WTC11 (cell line): ENCODE results near the gene FAM185A. TPM values are rescaled to one million over a fixed set of nuclear protein-coding genes. Genes with fewer than 3 reads are reported as not detected.

Experiments
- ATAC-seq: fragments of 200-7000 bp; cut with Tn5 transposase; 2 replicates; pipeline ENCODE4 v1.10.0; 2021; ENCODE audit warnings: mild to moderate bottlenecking, moderate library complexity
- CTCF ChIA-PET: fragments of 300-600 bp; sonication (Branson Sonifier 250); formaldehyde crosslinking; loops from one replicate; lab custom pipeline; 2021; ENCODE audit warnings: antibody characterized with exemption; lab: Charles Lee
- POLR2A ChIA-PET: fragments of 350-600 bp; sonication (Branson Sonifier 250); formaldehyde crosslinking; loops from one replicate; lab custom pipeline; 2021; ENCODE audit warnings: antibody characterized with exemption; lab: Charles Lee
- DNase-seq: peaks from one replicate; pipeline ENCODE4 v3.0.0; 2021; ENCODE audit warnings: low spot score
- H3K27ac Mint-ChIP-seq: 2 replicates; pipeline ENCODE4 v1.8.0; 2021; ENCODE audit warnings: mixed read lengths
- H3K27me3 Mint-ChIP-seq: 2 replicates; pipeline ENCODE4 v1.8.0; 2021; ENCODE audit warnings: low read depth, mild to moderate bottlenecking, moderate library complexity, mixed read lengths
- H3K36me3 Mint-ChIP-seq: 2 replicates; pipeline ENCODE4 v1.8.0; 2021; ENCODE audit warnings: mixed read lengths
- H3K4me1 Mint-ChIP-seq: 2 replicates; pipeline ENCODE4 v1.8.0; 2022; ENCODE audit warnings: mixed read lengths
- H3K4me3 Mint-ChIP-seq: 2 replicates; pipeline ENCODE4 v1.8.0; 2021; ENCODE audit warnings: mild to moderate bottlenecking, moderate library complexity, mixed read lengths
- H3K9me3 Mint-ChIP-seq: 2 replicates; pipeline ENCODE4 v1.8.0; 2021; ENCODE audit warnings: mixed read lengths
- CBFB ChIP-seq: sonication (generic); formaldehyde crosslinking; IDR thresholded peaks from 2 replicates; pipeline ENCODE4 v1.8.1; 2022; ENCODE audit warnings: mild to moderate bottlenecking, low read depth, missing genetic modification reagents
- FOXK1 ChIP-seq: sonication (generic); formaldehyde crosslinking; IDR thresholded peaks from 2 replicates; pipeline ENCODE4 v1.8.0; 2022; ENCODE audit warnings: mild to moderate bottlenecking, moderate library complexity, missing genetic modification reagents
- FOXP1 ChIP-seq: sonication (generic); formaldehyde crosslinking; IDR thresholded peaks from 2 replicates; pipeline ENCODE4 v1.8.0; 2022; ENCODE audit warnings: missing genetic modification reagents, mild to moderate bottlenecking, moderate library complexity, borderline replicate concordance
- GABPB1 ChIP-seq: sonication (generic); formaldehyde crosslinking; IDR thresholded peaks from 2 replicates; pipeline ENCODE4 v1.8.1; 2023; ENCODE audit warnings: mild to moderate bottlenecking, missing genetic modification reagents
- GRHL2 ChIP-seq: fragments of 250-450 bp; sonication (Bioruptor Pico); IDR thresholded peaks from 2 replicates; pipeline ENCODE4 v1.8.0; 2022; ENCODE audit warnings: mild to moderate bottlenecking, moderate library complexity; ENCODE audit not compliant: insufficient replicate concordance, severe bottlenecking
- HMGXB4 ChIP-seq: sonication (generic); formaldehyde crosslinking; IDR thresholded peaks from 2 replicates; pipeline ENCODE4 v1.8.1; 2023; ENCODE audit warnings: mild to moderate bottlenecking, moderate library complexity, missing genetic modification reagents
- NFE2L1 ChIP-seq: sonication (generic); formaldehyde crosslinking; IDR thresholded peaks from 2 replicates; pipeline ENCODE4 v1.8.1; 2023; ENCODE audit warnings: missing genetic modification reagents
- NFYB ChIP-seq: sonication (generic); formaldehyde crosslinking; conservative IDR thresholded peaks from 2 replicates; pipeline ENCODE4 v1.8.0; 2022; ENCODE audit warnings: low read depth, missing genetic modification reagents
- PRRX2 ChIP-seq: fragments of 250-450 bp; sonication (Bioruptor Pico); IDR thresholded peaks from 2 replicates; pipeline ENCODE4 v1.8.0; 2021; ENCODE audit warnings: mild to moderate bottlenecking
- RORB ChIP-seq: fragments of 250-450 bp; sonication (Bioruptor Pico); IDR thresholded peaks from 2 replicates; pipeline ENCODE4 v1.9.0; 2021; ENCODE audit warnings: mild to moderate bottlenecking
- TEAD1 ChIP-seq: sonication (generic); formaldehyde crosslinking; IDR thresholded peaks from 2 replicates; pipeline ENCODE4 v1.8.0; 2022; ENCODE audit warnings: mild to moderate bottlenecking, missing genetic modification reagents
- ZBTB43 ChIP-seq: sonication (generic); formaldehyde crosslinking; IDR thresholded peaks from 2 replicates; pipeline ENCODE4 v1.8.1; 2023; ENCODE audit warnings: mild to moderate bottlenecking, missing genetic modification reagents
- ZNF138 ChIP-seq: sonication (generic); formaldehyde crosslinking; conservative IDR thresholded peaks from 2 replicates; pipeline ENCODE4 v1.8.1; 2022; ENCODE audit warnings: mild to moderate bottlenecking, moderate library complexity, missing genetic modification reagents
- ZNF416 ChIP-seq: fragments of 250-450 bp; sonication (Bioruptor Pico); IDR thresholded peaks from 2 replicates; pipeline ENCODE4 v1.9.0; 2021; ENCODE audit warnings: mild to moderate bottlenecking, inconsistent platforms
- ZNF423 ChIP-seq: fragments of 250-450 bp; sonication (Bioruptor Pico); IDR thresholded peaks from 2 replicates; pipeline ENCODE4 v2.1.2; 2022; ENCODE audit warnings: mild to moderate bottlenecking, moderate library complexity
- ZNF512 ChIP-seq: sonication (generic); formaldehyde crosslinking; IDR thresholded peaks from 2 replicates; pipeline ENCODE4 v1.8.1; 2022; ENCODE audit warnings: missing genetic modification reagents, borderline replicate concordance
- total RNA-seq: library from RNA; stranded (reverse); gene quantifications from 3 replicates; pipeline ENCODE4 v1.2.3, GENCODE V29; 2021
- TF ChIP-seq, protein P1 (sequence below): fragments of 250-450 bp; sonication (Bioruptor Pico); IDR thresholded peaks from 2 replicates; pipeline ENCODE4 v1.8.0; 2021; ENCODE audit warnings: mild to moderate bottlenecking
- TF ChIP-seq, protein P2 (sequence below): sonication (generic); formaldehyde crosslinking; IDR thresholded peaks from 2 replicates; pipeline ENCODE4 v1.8.0; 2022; ENCODE audit warnings: missing genetic modification reagents

FAM185A gene
- total RNA-seq, 1 experiment from 2014 or later = 8.6 TPM

DNA sequence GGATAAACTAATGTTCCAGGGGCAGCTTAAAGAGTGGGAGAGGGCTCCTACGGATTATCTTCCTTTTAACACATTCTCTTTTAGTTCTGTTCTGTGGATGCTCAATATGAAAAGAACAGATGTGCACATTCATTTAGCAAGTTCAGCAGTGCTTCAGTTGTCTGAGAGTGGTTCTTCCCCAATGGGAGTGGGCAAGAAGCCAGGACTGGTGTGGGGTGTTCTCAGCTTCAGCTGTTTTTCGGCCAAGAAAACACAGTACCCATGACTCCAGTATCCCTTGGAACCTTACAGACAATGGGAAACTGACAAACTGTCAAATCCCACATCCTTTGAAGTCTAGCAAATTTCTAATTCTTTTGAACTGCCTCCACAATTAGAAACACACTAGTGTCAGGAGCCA lies 92.5 kb downstream of the FAM185A start:
- POLR2A ChIA-PET = no interaction called here
- no peaks in the 10 kb centered on the region for H3K9me3 Mint-ChIP-seq
- DNase-seq (no peak), ATAC-seq (no peak)
- CTCF ChIA-PET = interaction anchor here (0.6 kb wide), 1 partner anchor 221 kb away, joined by 8 read pairs; no protein-coding TSS in a partner anchor
- H3K4me3 Mint-ChIP-seq = no peak overlapping the region
- no peaks in the 10 kb centered on the region for H3K27me3 Mint-ChIP-seq
- TF ChIP-seq HMGXB4 (CRISPR knock-in tag) (no peak), ZNF138 (CRISPR knock-in tag) (no peak), ZNF512 (no peak), PRRX2 (CRISPR knock-in tag) (no peak), NFYB (CRISPR knock-in tag) (no peak)
- TF ChIP-seq, protein P1, sequence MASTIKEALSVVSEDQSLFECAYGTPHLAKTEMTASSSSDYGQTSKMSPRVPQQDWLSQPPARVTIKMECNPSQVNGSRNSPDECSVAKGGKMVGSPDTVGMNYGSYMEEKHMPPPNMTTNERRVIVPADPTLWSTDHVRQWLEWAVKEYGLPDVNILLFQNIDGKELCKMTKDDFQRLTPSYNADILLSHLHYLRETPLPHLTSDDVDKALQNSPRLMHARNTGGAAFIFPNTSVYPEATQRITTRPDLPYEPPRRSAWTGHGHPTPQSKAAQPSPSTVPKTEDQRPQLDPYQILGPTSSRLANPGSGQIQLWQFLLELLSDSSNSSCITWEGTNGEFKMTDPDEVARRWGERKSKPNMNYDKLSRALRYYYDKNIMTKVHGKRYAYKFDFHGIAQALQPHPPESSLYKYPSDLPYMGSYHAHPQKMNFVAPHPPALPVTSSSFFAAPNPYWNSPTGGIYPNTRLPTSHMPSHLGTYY (CRISPR knock-in tag) = no peak
- H3K27ac Mint-ChIP-seq = no peak overlapping the region
- no peaks in the 10 kb centered on the region for H3K4me1 Mint-ChIP-seq
- no peaks in the 10 kb centered on the region for H3K36me3 Mint-ChIP-seq

- Mint-ChIP-seq H3K27ac (no peak overlapping the region), H3K9me3 (no peaks in the 10 kb centered on the region), H3K4me1 (no peaks in the 10 kb centered on the region), H3K4me3 (no peak overlapping the region), H3K27me3 (no peaks in the 10 kb centered on the region), H3K36me3 (no peaks in the 10 kb centered on the region)
- CTCF ChIA-PET = no interaction called here
- POLR2A ChIA-PET = no interaction called here
- TF ChIP-seq TEAD1 (CRISPR knock-in tag) (no peak), GABPB1 (CRISPR knock-in tag) (no peak), FOXK1 (CRISPR knock-in tag) (no peak), ZNF416 (CRISPR knock-in tag) (no peak), GRHL2 (CRISPR knock-in tag) (no peak), ZNF512 (no peak), CBFB (CRISPR knock-in tag) (no peak), ZBTB43 (CRISPR knock-in tag) (no peak), RORB (CRISPR knock-in tag) (no peak), ZNF423 (CRISPR knock-in tag) (no peak), NFE2L1 (CRISPR knock-in tag) (no peak), FOXP1 (no peak)
- TF ChIP-seq, protein P2, sequence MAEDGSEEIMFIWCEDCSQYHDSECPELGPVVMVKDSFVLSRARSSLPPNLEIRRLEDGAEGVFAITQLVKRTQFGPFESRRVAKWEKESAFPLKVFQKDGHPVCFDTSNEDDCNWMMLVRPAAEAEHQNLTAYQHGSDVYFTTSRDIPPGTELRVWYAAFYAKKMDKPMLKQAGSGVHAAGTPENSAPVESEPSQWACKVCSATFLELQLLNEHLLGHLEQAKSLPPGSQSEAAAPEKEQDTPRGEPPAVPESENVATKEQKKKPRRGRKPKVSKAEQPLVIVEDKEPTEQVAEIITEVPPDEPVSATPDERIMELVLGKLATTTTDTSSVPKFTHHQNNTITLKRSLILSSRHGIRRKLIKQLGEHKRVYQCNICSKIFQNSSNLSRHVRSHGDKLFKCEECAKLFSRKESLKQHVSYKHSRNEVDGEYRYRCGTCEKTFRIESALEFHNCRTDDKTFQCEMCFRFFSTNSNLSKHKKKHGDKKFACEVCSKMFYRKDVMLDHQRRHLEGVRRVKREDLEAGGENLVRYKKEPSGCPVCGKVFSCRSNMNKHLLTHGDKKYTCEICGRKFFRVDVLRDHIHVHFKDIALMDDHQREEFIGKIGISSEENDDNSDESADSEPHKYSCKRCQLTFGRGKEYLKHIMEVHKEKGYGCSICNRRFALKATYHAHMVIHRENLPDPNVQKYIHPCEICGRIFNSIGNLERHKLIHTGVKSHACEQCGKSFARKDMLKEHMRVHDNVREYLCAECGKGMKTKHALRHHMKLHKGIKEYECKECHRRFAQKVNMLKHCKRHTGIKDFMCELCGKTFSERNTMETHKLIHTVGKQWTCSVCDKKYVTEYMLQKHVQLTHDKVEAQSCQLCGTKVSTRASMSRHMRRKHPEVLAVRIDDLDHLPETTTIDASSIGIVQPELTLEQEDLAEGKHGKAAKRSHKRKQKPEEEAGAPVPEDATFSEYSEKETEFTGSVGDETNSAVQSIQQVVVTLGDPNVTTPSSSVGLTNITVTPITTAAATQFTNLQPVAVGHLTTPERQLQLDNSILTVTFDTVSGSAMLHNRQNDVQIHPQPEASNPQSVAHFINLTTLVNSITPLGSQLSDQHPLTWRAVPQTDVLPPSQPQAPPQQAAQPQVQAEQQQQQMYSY = no peak
- no peak for DNase-seq
- ATAC-seq = no peak
Measured at GRCh38 chr7:102842284-102842683, 93.5 kb downstream of the FAM185A start.
